Lower lobe of right lung (tissue), 2 donors: ENCODE data around the gene MPHOSPH8. TPM values are rescaled to one million over a fixed set of nuclear protein-coding genes. Genes with fewer than 3 reads are reported as not detected.

Experiments used
- ATAC-seq, 2 donors: fragments of 200-7000 bp; cut with Tn5 transposase; one replicate each; pipeline ENCODE4 v1.9.1; 2020 to 2022; ENCODE audit warnings: mild to moderate bottlenecking in 2 of 2, moderate library complexity in 2 of 2
- DNase-seq: peaks from one replicate; pipeline ENCODE4 v3.0.0-alpha.2; 2020
- H3K27ac ChIP-seq: fragments of 200-600 bp; one replicate; pipeline ENCODE4 v1.8.0; 2022
- H3K27me3 ChIP-seq: fragments of 200-600 bp; one replicate; pipeline ENCODE4 v1.8.0; 2022; ENCODE audit warnings: low read depth
- H3K36me3 ChIP-seq: fragments of 200-600 bp; one replicate; pipeline ENCODE4 v1.8.0; 2022; ENCODE audit warnings: mild to moderate bottlenecking
- H3K4me1 ChIP-seq: fragments of 200-600 bp; one replicate; pipeline ENCODE4 v1.8.0; 2022
- H3K4me3 ChIP-seq: fragments of 200-600 bp; one replicate; pipeline ENCODE4 v1.8.0; 2022; ENCODE audit warnings: mild to moderate bottlenecking
- H3K9me3 ChIP-seq: fragments of 200-600 bp; one replicate; pipeline ENCODE4 v1.8.0; 2022
- CTCF ChIP-seq: fragments of 200-600 bp; IDR thresholded peaks from one replicate; pipeline ENCODE4 v1.8.0; 2022; ENCODE audit warnings: antibody characterized with exemption, mild to moderate bottlenecking
- intact Hi-C: fragments of 100-400 bp; cut with DNase I; formaldehyde crosslinking; loops from one replicate; pipeline ENCODE4 v1.11.0; 2022
- total RNA-seq: library from RNA; stranded (reverse); fragmentation: NEBNext Ultra II Directional; extraction: Animal tissue kit (Norgen Biotek cat#: 25700); gene quantifications from one replicate; pipeline ENCODE4 v1.2.1, GENCODE V29; 2021
- donor health status: DM: no; HTN: yes; CAD: no; lungs with severe emphysema.

MPHOSPH8 gene
- total RNA-seq, 1 donor from 2014 or later, result 46.5 TPM

GRCh38 chr13:19607523-19608078 is 25.9 kb upstream of the MPHOSPH8 start:
- no peak for TF ChIP-seq CTCF
- H3K36me3 ChIP-seq, result no peaks in the 10 kb centered on the region
- H3K27ac ChIP-seq, result no peak overlapping the region
- H3K9me3 ChIP-seq, result no peaks in the 10 kb centered on the region
- intact Hi-C loops, result no loop called here
- H3K4me1 ChIP-seq, result peaks cover 2% of the 10 kb centered on the region
- no peak for DNase-seq
- peaks cover 9% of the 10 kb centered on the region for H3K27me3 ChIP-seq
- H3K4me3 ChIP-seq, result no peak overlapping the region
- no peak for ATAC-seq

- no peak overlapping the region for H3K27ac ChIP-seq
- no peak overlapping the region for H3K4me3 ChIP-seq
- H3K36me3 ChIP-seq, result no peaks in the 10 kb centered on the region
- DNase-seq, result no peak
- intact Hi-C loops, result no loop called here
- no peaks in the 10 kb centered on the region for H3K9me3 ChIP-seq
- ATAC-seq, result peak; percentile 41 to 63
- no peaks in the 10 kb centered on the region for H3K4me1 ChIP-seq
- H3K27me3 ChIP-seq, result no peaks in the 10 kb centered on the region
- TF ChIP-seq CTCF, result peak; percentile 45
Measured at GRCh38 chr13:19618977-19619376, 14.5 kb upstream of the MPHOSPH8 start.

- DNase-seq (no peak), ATAC-seq (peak in 1 of 2 donors; percentile 50)
- H3K36me3 ChIP-seq, result no peaks in the 10 kb centered on the region
- no peaks in the 10 kb centered on the region for H3K27me3 ChIP-seq
- H3K4me3 ChIP-seq, result no peak overlapping the region
- intact Hi-C loops, result no loop called here
- H3K4me1 ChIP-seq, result no peaks in the 10 kb centered on the region
- no peak overlapping the region for H3K27ac ChIP-seq
- TF ChIP-seq CTCF, result no peak
- H3K9me3 ChIP-seq, result no peaks in the 10 kb centered on the region
Measured at GRCh38 chr13:19622193-19622592, 11.3 kb upstream of the MPHOSPH8 start.

GRCh38 chr13:19624265-19624664 is 9.2 kb upstream of the MPHOSPH8 start:
- no peak for TF ChIP-seq CTCF
- DNase-seq, result no peak
- no peak for ATAC-seq
- no peaks in the 10 kb centered on the region for H3K4me1 ChIP-seq
- no peak overlapping the region for H3K27ac ChIP-seq
- H3K27me3 ChIP-seq, result no peaks in the 10 kb centered on the region
- H3K4me3 ChIP-seq, result no peak overlapping the region
- intact Hi-C loops, result no loop called here
- H3K9me3 ChIP-seq, result no peaks in the 10 kb centered on the region
- H3K36me3 ChIP-seq, result no peaks in the 10 kb centered on the region

GRCh38 chr13:19632915-19633478 is 462 bp upstream of the MPHOSPH8 start:
- TF ChIP-seq CTCF, result no peak
- Histone ChIP-seq H3K36me3 (no peaks in the 10 kb centered on the region), H3K9me3 (no peaks in the 10 kb centered on the region), H3K27me3 (no peaks in the 10 kb centered on the region), H3K4me1 (peaks cover 23% of the 10 kb centered on the region), H3K4me3 (peak overlapping the region; percentile 94), H3K27ac (peak overlapping the region; percentile 92)
- no peak for ATAC-seq
- no peak for DNase-seq
- intact Hi-C loops, result no loop called here
